ENCODE measurements around the gene PHF20.
"Not testable (repeated sequence)": the region's sequence is repeated elsewhere in the genome, so short reads cannot be mapped to it uniquely, and the experiment has no call there.

Gene PHF20

GRCh38 chr20:35991142-35991771 lies 219.4 kb downstream of the PHF20 start:
- no peak for TF ChIP-seq CTCF (IDR thresholded peaks at IDR 0.05)
- no peak overlapping the region for H3K4me3 ChIP-seq
- DNase-seq (ENCODE audit: low spot score), result no peak
- no peak overlapping the region for H3K27ac ChIP-seq

DNA sequence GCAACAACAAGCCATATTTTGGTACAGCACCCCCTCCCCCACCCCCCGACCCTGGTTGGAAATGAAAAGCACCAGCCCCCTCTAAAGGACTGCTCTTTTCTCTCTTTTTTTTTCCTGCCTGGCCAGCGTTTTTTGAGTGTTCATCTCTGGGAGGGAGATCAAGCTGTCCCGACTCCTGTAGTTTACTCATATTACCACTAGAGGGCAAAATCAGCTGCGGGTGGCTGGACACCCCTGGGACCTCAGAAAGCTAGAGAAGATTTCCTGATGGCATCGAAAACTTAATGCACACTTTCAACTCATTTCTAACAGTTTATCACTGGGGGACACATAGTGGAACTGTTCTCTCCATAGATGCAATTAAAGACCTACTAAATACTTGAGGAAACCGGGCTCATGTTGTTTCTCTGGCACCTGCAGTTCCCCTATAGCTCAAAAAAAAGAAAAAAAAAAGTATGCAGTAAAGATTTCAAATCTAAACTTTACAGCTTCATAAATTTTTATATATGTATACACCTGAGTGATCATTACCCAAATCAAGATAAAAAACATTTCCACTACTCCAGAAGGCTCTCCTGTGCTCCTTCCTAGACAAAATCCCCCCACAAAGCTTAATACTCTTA lies 221.0 kb downstream of the PHF20 start:
- peak; percentile 85 for TF ChIP-seq CTCF (IDR thresholded peaks at IDR 0.05)
- no peak overlapping the region for H3K4me3 ChIP-seq
- no peak overlapping the region for H3K27ac ChIP-seq
- no peak for DNase-seq (ENCODE audit: low spot score)

GRCh38 chr20:35994994-35995453 lies 223.2 kb downstream of the PHF20 start:
- no peak overlapping the region for H3K27ac ChIP-seq
- TF ChIP-seq CTCF (IDR thresholded peaks at IDR 0.05), result peak; percentile 68
- DNase-seq (ENCODE audit: low spot score), result peak; percentile 83
- H3K4me3 ChIP-seq, result no peak overlapping the region

DNA sequence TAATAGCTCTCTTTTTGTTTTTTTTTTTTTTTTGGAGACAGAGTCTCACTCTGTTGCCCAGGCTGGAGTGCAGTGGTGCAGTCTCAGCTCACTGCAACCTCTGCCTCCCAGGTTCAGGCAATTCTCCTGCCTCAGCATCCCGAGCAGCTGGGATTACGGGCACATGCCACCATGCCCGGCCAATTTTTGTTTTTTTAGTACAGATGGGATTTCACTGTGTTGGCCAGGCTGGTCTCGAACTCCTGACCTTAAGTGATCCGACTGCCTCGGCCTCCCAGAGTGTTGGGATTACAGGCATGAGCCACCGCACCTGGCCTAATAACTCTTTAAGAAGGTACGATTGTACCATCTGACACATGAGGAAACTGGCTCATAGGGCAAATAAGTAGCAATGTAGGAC lies 224.7 kb downstream of the PHF20 start:
- not testable (repeated sequence) for DNase-seq (ENCODE audit: low spot score); H3K27ac ChIP-seq; H3K4me3 ChIP-seq
